SK-N-MC (cell line): ENCODE measurements around the gene SLC1A2.

Experiments used
- EZH2 ChIP-seq: fragments of 200-600 bp; sonication (generic); IDR thresholded peaks from one replicate; pipeline ENCODE4 v1.6.1; 2017; ENCODE audit warnings: antibody characterized with exemption
- FOXP2 ChIP-seq: optimal IDR thresholded peaks from 2 replicates; pipeline ENCODE3; 2011; ENCODE audit warnings: mild to moderate bottlenecking, moderate library complexity; ENCODE audit not compliant: insufficient read depth; ENCODE audit errors: extremely low read length, control extremely low read depth
- POLR2AphosphoS5 ChIP-seq: IDR thresholded peaks from 2 replicates; pipeline ENCODE4 v1.6.1; 2012; ENCODE audit warnings: mild to moderate bottlenecking, low read depth, low read length, borderline replicate concordance

- no peak for TF ChIP-seq POLR2AphosphoS5
- no peak for TF ChIP-seq EZH2
- TF ChIP-seq FOXP2, result no peak
Measured at GRCh38 chr11:35343033-35343598, 76.2 kb downstream of the SLC1A2 start.
